Superior temporal gyrus (tissue), 1 donor: ENCODE measurements around the gene APOBEC4.

Experiments
- DNase-seq: peaks from one replicate; pipeline ENCODE4 v3.0.0-alpha.2; 2016; ENCODE audit errors: extremely low spot score

Gene APOBEC4

DNA sequence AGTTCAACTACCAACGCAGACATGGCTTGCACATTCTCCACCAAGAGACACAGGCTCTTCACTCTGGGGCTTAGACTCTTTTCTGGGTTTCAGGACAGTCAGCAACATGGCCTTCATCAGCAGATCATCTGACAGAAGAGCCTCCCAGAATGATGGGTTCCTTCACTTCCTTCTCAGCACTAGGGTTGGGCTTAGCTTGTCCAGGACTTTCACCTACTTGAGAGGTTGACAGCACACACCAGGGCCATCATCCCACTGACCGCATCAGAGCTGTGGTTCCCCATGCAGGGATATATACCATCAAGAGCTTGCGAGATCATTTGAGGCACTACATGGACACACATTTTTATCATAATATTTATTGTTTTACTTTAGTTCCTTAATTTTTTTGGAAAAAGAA lies 52.5 kb downstream of the APOBEC4 start:
- DNase-seq = no peak

DNA sequence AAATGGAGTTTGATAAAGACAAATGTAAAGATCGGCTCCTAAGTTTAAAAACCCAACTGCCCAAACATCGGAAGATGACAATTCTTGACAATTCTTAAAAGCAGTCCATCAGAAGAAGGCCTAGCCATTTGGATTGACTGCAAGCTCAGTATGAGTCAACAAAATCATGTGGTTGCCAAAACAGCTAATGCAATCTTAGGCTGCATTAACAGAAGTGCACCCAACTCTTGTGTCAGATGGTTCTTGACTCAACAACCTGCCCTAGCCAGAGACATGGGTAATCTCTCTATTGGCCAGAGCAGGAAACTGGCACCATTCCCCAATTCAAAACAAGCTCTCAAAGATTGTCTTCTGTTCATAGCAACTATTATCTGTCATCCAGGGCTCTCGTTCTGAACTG lies 53.0 kb downstream of the APOBEC4 start:
- DNase-seq = no peak

DNA sequence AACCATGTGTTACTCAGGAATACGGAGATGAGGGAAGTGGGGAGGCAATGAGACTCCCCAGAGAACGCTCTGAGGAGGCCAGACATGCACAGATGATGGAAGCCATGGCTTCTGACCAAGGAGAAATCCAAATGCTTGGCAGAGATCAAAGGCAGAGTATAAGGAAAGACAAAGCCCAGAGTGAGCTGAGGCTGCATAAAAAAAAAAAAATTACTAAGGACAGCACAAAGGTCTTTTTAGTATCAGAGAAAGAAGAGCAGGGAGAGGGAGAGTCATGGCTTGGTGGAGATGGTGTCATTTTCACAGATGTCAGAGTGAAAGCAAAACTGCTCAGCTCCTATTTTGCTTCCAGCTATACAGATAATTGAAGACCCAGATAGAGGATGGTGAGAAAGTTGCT lies 54.7 kb downstream of the APOBEC4 start:
- DNase-seq = peak; percentile 58

DNA sequence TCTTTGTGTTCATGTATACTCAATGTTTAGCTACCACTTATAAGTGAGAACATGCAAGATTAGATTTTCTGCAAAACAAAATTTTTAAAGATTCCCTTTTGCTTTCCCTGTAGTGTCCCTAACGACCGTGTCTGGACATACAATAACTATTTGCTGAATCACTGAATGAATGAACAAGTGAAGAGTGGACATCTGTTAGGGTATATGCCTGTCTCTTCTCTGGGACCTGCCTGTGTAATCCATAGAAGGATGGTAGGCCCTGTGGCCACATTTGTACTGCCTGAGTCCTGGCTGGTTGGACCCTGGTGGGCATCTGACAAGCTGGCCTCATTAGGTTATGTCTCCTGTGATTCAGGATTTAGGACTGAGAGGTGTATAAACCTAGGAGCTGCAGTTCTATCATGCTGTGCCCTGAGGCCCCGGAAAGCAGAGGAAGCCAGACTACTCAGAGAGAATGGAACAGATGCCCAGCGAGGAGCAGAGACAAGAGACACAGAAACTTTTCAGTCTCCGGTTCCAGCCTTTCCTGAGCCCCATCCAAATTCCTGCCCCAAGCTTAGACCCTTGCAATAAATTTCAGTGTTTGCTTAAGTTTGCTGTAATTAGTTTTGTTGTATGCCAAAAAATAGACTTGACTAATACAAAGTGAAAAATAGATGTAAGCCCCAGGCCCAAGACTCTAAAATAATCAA lies 55.3 kb downstream of the APOBEC4 start:
- DNase-seq = no peak

DNA sequence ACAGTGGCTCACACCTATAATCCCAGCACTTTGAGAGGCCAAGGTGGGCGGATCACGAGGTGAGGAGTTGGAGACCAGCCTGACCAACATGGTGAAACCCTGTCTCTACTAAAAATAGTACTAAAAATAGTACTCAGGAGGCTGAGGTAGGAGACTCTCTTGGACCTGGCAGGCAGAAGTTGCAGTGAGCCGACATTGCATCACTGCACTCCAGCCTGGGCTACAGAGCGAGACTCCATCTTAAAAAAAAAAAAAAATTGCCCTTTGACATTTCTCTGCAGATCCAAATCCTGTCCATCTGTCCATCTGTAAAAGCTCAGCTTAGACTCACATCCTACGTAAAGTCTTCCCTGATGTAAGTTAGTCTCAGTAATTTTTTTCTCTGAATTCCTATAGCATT lies 56.6 kb downstream of the APOBEC4 start:
- DNase-seq = no peak
